ENCODE measurements around the gene BORCS5.

BORCS5 gene

DNA sequence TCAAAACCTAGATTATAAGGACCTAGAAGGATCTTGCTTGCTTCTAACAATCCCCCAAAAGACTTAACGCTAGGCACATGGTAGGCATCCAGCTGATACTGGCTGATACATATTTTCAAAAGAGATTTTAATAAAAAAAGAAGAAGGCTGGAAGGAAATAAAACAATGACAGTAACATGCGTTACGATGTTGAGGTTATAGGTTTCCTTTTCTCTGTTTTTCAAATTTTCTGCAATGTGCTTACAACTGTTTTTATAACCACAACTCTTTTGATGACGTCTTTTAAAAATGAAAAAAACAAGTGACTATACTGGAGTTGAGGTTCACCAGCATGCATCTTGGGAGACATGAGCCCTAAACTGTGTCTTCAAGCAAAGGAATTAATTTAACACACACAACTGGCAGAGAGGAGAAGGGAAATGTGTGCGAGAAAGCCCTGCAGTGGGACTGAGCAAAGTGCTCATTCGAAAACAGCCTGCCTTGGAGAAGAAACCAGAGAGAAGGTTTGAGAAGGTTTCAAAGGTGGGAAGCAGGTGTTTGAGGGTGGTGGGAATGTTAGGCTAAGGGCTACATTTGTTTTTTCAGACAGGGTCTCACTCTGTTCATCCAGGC lies 125.4 kb downstream of the BORCS5 start:
- TF ChIP-seq EZH2phosphoT487 (conservative IDR thresholded peaks at IDR 0.05; ENCODE audit: low read length), result no peak
- TF ChIP-seq, protein P1, sequence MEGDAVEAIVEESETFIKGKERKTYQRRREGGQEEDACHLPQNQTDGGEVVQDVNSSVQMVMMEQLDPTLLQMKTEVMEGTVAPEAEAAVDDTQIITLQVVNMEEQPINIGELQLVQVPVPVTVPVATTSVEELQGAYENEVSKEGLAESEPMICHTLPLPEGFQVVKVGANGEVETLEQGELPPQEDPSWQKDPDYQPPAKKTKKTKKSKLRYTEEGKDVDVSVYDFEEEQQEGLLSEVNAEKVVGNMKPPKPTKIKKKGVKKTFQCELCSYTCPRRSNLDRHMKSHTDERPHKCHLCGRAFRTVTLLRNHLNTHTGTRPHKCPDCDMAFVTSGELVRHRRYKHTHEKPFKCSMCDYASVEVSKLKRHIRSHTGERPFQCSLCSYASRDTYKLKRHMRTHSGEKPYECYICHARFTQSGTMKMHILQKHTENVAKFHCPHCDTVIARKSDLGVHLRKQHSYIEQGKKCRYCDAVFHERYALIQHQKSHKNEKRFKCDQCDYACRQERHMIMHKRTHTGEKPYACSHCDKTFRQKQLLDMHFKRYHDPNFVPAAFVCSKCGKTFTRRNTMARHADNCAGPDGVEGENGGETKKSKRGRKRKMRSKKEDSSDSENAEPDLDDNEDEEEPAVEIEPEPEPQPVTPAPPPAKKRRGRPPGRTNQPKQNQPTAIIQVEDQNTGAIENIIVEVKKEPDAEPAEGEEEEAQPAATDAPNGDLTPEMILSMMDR (IDR thresholded peaks at IDR 0.05; ENCODE audit: insufficient read depth, low read length, poor library complexity, severe bottlenecking), result no peak
- no peaks in the 10 kb centered on the region for H3K79me2 ChIP-seq (ENCODE audit: insufficient read depth, low read length)
- H3K36me3 ChIP-seq (ENCODE audit: low read length), result no peaks in the 10 kb centered on the region
- no peaks in the 10 kb centered on the region for H4K20me1 ChIP-seq (ENCODE audit: low read depth, low read length)
- no peak overlapping the region for H2AFZ ChIP-seq (ENCODE audit: low read depth, low read length, severe bottlenecking)
- H3K27me3 ChIP-seq (ENCODE audit: low read length), result no peaks in the 10 kb centered on the region
- H3K27ac ChIP-seq (ENCODE audit: low read depth, low read length), result no peak overlapping the region
- no peak overlapping the region for H3K9ac ChIP-seq (ENCODE audit: low read length)
- H3K4me3 ChIP-seq (ENCODE audit: insufficient read depth, low read length, poor library complexity, severe bottlenecking), result no peak overlapping the region
- H3K4me2 ChIP-seq (ENCODE audit: low read depth, low read length, poor library complexity, severe bottlenecking), result no peak overlapping the region
- H3K9me2 ChIP-seq (replicated peaks; ENCODE audit: insufficient read depth, low read length), result no peaks in the 10 kb centered on the region
- no peaks in the 10 kb centered on the region for H3K9me3 ChIP-seq (ENCODE audit: insufficient read depth, low read length)
- no peaks in the 10 kb centered on the region for H3F3A ChIP-seq (ENCODE audit: insufficient read depth)

DNA sequence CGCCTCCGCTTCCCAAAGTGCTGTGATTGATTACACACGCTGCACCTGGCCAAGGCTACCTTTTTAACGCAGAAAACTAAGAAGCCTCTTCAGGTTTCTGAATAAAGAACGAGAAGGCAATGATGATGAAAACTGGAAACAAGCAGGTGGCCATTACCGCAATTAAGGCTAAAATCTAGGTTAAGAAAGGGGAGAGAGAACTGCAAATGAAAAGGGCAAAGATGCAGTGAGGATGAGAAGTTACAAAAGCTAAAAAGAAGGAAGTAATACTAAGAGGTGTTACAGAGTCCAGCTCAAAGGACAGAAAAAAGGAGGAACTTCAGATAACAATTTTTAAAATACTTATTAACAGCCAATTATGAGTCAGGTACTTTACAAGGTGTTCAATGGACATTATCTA lies 126.1 kb downstream of the BORCS5 start:
- Histone ChIP-seq H3K4me2 (ENCODE audit: low read depth, low read length, poor library complexity, severe bottlenecking) (no peak overlapping the region), H3K27ac (ENCODE audit: low read depth, low read length) (no peak overlapping the region)

GRCh38 chr12:12483438-12483837 lies 126.6 kb downstream of the BORCS5 start:
- H3K9me3 ChIP-seq (ENCODE audit: insufficient read depth, low read length), result no peaks in the 10 kb centered on the region
- H3K36me3 ChIP-seq (ENCODE audit: low read length), result no peaks in the 10 kb centered on the region
- no peak overlapping the region for H3K4me2 ChIP-seq (ENCODE audit: low read depth, low read length, poor library complexity, severe bottlenecking)
- no peak overlapping the region for H3K9ac ChIP-seq (ENCODE audit: low read length)
- no peak overlapping the region for H2AFZ ChIP-seq (ENCODE audit: low read depth, low read length, severe bottlenecking)
- H3K9me2 ChIP-seq (replicated peaks; ENCODE audit: insufficient read depth, low read length), result no peaks in the 10 kb centered on the region
- no peak overlapping the region for H3K4me3 ChIP-seq (ENCODE audit: insufficient read depth, low read length, poor library complexity, severe bottlenecking)
- H3K79me2 ChIP-seq (ENCODE audit: insufficient read depth, low read length), result no peaks in the 10 kb centered on the region
- H3K27me3 ChIP-seq (ENCODE audit: low read length), result no peaks in the 10 kb centered on the region
- H3F3A ChIP-seq (ENCODE audit: insufficient read depth), result no peaks in the 10 kb centered on the region
- TF ChIP-seq, protein P1 (IDR thresholded peaks at IDR 0.05; ENCODE audit: insufficient read depth, low read length, poor library complexity, severe bottlenecking), result no peak
- TF ChIP-seq EZH2phosphoT487 (conservative IDR thresholded peaks at IDR 0.05; ENCODE audit: low read length), result no peak
- no peaks in the 10 kb centered on the region for H4K20me1 ChIP-seq (ENCODE audit: low read depth, low read length)
- no peak overlapping the region for H3K27ac ChIP-seq (ENCODE audit: low read depth, low read length)

More for the DNA sequence above, 126.1 kb downstream of the BORCS5 start:
- Histone ChIP-seq H3K9me2 (replicated peaks; ENCODE audit: insufficient read depth, low read length) (no peaks in the 10 kb centered on the region), H2AFZ (ENCODE audit: low read depth, low read length, severe bottlenecking) (no peak overlapping the region), H3F3A (ENCODE audit: insufficient read depth) (no peaks in the 10 kb centered on the region), H3K36me3 (ENCODE audit: low read length) (no peaks in the 10 kb centered on the region), H3K79me2 (ENCODE audit: insufficient read depth, low read length) (no peaks in the 10 kb centered on the region), H3K27me3 (ENCODE audit: low read length) (no peaks in the 10 kb centered on the region), H3K4me3 (ENCODE audit: insufficient read depth, low read length, poor library complexity, severe bottlenecking) (no peak overlapping the region), H3K9me3 (ENCODE audit: insufficient read depth, low read length) (no peaks in the 10 kb centered on the region), H3K9ac (ENCODE audit: low read length) (no peak overlapping the region), H4K20me1 (ENCODE audit: low read depth, low read length) (no peaks in the 10 kb centered on the region)
- no peak for TF ChIP-seq EZH2phosphoT487 (conservative IDR thresholded peaks at IDR 0.05; ENCODE audit: low read length)
- TF ChIP-seq, protein P1 (IDR thresholded peaks at IDR 0.05; ENCODE audit: insufficient read depth, low read length, poor library complexity, severe bottlenecking), result no peak
